ENCODE measurements around the gene TBC1D2.
"Not testable (repeated sequence)": the region's sequence is repeated elsewhere in the genome, so short reads cannot be mapped to it uniquely, and the experiment has no call there.

Gene TBC1D2

DNA sequence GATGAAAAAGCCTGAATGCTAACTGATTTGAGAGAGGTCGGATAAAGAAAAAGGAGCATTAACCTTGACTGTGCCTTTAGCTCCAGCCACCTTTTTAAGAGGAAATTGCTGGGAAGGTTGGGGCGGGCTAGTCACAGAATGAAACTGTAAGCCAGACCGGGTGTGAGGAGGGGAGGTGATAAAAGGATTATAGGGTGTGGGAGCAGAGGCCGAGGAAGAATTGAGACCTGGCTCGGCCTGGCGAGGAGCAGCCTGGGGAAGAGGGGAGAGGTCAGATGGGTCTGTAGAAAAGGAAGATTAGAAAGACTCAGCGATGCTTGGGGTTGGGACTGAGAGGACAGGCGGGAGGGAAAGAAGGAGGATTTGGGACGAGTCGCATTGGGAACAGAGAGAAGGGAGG lies 14.2 kb upstream of the TBC1D2 start:
- DNase-seq = not testable (repeated sequence)

DNA sequence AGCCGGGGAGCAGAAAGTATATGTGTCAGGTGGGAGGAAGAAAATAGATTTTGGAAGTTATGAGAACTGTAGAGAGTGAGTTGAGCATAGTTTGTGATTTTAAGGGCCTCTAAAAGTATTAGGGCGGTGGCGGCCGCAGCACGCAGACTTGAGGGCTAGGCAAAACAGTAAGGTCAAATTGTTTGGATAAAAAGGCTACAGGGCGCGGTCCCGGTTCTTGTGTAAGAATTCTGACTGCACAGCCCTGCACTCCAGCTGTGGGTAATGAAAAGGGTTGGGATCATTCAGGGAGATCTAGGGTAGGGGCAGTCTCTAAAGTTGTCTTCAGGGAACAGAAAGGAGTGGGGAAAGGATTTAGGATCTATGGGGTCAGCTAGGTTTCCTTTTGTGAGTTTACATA lies 12.1 kb upstream of the TBC1D2 start:
- not testable (repeated sequence) for DNase-seq

DNA sequence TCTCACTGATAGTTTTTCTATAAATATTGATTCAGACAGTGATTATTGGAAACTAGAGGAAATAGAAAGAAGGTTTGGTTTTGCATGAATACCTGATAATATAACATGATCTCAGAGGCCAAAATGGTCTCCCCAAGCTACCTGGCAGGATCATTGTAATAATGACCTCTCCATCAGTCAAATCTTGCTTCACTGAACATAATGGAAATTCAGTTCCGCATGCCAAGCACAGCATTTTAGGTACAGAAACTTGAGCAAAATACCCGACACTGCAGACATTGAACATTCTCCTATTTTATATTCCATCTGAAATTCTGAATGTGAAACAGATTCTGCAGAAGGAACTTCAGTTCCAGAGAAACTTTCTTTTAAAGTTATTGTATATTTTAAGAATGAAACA lies 9.1 kb upstream of the TBC1D2 start:
- no peak for DNase-seq

DNA sequence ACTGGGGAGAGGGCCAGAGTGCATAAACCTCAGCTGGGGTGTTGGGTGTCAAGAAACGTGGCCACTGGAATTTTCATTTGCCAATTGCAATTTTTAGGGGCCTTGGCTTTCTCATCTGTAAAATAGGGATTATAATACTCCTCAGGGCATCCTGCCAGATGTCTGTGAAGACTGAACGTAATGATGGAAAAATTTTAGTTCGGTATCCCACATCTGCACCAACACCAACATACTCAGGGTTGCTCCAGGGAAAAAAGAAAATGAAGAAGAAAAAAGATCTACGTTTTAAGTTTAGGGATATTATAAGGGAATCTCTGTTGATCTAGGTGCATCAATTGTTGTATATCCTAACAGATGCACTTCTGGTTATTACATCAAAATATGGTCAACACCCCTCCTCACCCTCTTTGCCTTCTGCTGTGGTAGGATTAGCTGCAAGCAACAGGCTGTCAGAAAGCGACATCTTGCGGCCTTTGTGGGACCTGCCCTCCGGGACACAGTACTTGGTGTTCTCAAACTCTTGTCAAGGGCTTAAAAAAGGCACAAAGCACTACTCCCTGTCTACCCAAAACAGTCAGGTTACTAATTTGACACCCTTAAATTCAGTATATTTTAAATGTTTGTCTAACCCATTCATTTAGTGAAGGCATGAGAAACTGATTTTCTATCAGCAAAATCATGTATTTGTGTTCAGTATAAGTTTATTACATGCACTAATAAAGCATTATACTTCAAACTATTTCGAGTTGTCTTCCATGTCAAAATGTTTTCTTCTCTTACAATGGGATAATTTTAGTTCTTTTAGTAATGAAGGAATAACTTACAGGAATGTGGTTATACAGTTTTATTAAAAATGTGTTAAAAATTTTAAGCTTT lies 8.3 kb upstream of the TBC1D2 start:
- DNase-seq = peak; percentile 66

DNA sequence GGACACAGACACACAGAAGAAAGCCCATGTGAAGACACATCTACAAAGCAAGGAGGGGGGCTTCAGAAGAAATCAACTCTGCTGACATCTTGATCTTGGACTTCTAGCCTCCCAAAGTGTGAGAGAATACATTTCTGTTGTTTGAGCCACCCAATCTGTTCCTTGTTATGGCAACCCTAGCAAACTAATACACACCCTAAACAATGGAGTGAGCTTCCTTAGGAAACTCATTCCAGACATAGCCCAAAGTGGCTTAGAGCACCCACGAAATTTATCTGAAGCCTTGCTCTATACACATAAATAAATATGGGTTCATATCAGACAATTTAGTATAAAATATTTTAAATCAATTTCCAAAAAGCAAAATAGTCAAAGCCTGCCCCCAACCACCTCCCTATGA lies 7.6 kb upstream of the TBC1D2 start:
- DNase-seq = no peak

DNA sequence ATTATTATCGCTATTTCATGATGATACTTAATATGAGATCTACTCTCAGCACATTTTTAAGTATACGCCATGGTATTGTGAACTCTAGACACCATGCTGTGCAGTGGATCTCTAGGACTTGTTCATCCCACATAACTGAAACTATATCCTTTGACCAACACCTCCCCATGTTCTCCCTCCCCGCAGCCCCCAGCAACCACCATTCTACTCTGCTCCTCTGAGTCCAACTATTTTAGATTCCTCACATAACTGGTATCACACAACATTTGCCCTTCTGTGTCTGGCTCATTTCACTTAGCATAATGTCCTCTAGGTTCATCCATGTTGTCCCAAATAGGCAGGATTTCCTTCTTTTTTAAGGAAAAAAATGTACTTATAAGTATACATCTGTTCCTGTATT lies 6.6 kb upstream of the TBC1D2 start:
- no peak for DNase-seq

DNA sequence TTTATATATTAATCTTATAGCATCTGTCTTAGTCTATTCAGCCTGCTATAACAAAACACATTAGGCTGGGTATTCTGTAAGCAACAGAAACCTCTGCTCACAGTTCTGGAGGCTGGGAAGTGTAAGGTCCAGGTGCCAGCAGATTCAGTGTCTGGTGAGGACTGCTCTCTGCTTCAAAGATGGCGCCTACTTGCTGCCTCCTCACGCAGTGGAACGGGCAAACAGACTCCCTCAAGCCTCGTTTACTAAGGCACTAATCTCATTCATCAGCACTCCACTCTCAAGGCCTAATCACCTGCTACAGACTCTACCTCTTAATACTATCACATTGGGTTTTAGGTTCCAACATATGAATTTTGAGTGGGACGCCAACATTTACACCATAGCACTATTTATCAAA lies 5.2 kb upstream of the TBC1D2 start:
- DNase-seq = no peak

DNA sequence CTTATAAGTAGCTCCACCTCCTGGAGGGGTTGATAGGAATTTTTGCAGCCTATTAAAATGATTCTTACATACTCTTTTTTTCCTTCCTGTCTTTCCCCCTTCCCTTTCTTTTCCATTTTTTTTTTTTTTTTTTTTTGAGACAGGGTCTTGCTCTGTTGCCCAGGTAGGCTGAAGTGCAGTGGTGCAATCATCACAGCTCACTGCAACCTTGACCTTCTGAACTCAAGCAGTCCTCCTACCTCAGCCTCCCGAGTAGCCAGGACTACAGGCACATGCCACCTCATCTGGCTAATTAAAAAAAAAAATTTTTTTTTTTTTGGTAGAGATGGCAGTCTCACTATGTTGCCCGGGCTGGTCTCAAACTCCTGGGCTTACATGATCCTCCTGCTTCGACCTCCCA lies 4.3 kb upstream of the TBC1D2 start:
- DNase-seq = no peak

DNA sequence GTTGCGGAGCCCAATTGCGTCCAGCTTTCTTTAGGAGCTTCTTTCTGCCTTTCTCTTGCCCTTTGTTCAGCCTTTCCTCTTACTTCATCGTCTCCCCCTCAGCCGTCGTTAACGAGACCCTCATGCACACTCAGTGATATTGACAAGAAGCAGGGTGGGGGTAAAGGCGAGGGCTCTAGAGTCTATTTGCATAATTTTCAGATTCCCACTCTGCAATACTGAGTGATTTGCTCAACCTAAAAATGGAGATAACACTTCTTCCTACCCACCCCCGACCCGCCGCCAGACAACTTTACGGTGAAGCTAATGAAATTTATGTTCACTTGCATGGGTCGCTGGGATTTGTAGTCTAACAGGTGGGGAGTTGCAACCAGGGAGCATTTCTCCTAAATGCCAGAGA lies 1.3 kb upstream of the TBC1D2 start:
- DNase-seq = no peak

DNA sequence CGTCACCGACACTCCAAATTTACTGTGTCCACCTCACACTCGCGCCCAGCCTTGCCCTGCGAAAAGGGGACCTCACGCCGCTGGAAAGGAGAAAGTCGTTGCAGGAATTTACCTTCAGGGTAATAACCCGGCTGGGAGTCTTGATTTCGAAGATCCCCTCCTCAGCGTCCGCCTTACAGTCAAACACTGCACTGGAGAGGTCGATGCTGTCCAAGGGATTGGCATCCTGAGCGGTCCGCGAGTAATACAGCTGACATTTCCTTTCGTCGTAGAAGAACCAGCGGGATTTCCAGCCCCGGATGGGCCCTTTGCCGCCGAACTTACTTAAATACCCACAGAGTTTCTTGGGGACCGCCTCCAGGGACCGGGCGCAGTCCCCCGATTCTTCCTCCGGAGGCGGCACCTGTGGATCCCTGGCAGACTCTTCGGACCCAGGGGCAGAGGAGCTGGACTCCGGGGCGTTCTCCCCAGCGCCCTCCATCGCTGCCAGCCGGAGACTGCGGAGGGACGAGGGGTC lies 330 bp downstream of the TBC1D2 start:
- no peak for DNase-seq

DNA sequence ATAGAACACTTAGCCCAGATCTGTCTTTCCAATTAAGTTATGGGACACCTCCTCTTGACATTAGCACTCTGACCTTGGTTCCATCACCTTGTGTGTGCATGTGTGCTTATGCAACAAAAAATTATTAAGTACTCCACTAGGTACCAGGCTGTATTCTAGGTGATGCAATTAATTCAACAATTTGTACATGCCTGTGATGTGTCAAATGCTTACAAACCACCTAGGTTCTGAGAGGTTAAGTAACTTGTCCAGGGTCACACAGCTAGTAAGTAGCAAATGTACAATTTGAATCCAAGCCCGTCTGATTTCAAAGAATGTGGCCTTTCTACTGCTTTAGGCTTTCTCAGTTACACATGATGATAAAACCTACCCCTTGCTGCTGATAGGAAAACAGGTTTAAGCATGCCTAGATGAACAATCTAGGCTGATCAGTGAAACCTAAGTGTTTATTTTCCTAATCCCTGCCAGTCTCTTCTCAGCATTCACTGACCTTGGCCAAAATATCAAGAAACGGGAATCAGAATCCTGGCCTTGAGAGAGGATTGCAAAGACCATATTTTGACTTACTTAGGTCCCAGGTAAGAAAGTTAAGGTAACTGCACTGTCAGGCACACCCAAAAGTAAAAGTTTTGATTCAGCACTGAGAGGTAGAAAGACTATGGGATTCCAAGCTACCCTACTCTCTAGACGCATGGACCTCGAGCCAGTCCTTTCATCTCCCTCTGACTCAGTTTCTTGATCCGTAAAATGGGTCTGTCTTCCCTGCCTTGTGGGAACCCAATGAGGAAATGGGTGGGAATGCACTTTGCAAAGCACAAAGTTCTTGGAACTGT lies 1.0 kb downstream of the TBC1D2 start:
- no peak for DNase-seq

DNA sequence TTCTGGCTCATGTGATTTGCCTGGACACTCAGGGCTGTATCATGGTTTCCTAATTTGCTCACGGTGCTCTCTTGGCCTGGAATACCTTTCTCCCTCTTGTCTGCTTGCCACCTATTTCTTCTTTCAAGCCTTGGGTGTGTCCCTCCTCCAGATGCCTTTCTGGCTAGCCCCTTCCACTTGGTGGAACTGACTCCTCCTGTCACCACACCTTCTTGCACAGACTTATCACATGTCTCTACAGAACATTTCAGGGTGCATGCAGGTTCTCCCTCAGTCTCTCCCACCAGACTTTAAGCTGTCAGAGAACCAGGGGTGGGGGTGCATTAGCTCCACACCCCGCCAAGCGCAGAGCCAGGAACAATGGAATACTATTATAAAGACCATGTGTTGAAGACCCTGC lies 1.9 kb downstream of the TBC1D2 start:
- DNase-seq = no peak

DNA sequence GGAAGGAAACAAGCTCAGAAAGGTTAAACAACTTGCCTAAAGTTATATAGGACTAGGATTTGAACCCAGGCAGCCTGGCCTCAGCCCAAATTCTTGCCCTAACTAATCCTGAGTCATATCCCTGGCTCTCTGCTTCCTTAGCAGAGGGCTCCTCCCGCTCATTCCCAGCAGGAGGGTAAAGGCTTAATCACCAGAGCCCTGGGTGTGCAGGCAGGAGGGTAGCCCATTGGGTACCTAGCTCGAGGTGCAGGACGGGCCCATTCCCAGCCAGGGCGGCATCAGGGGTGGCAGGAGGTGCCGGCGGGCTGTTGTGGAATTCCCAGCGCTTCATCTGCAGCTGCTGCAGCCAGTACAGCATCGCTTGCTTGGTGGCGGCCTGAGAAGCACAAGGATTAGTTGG lies 3.9 kb downstream of the TBC1D2 start:
- DNase-seq = no peak

DNA sequence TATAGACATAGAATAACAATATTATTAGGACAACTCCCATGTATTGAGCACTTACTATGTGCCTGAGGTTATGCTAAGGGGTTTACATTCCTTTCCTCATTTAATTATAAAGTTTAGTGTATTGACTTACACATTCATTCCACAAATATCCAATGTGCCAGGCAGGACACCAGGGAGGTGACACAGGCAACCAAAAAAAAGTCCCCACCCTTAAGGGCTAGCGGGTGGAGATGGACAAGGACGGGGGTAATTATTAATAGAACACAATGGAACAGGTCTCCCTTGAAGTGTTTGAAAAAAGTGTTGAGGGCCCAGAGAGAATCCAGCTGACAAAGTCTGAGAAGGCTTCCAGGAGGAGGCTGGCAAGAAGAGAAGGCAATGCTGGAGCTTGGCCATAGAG lies 5.7 kb downstream of the TBC1D2 start:
- no peak for DNase-seq

DNA sequence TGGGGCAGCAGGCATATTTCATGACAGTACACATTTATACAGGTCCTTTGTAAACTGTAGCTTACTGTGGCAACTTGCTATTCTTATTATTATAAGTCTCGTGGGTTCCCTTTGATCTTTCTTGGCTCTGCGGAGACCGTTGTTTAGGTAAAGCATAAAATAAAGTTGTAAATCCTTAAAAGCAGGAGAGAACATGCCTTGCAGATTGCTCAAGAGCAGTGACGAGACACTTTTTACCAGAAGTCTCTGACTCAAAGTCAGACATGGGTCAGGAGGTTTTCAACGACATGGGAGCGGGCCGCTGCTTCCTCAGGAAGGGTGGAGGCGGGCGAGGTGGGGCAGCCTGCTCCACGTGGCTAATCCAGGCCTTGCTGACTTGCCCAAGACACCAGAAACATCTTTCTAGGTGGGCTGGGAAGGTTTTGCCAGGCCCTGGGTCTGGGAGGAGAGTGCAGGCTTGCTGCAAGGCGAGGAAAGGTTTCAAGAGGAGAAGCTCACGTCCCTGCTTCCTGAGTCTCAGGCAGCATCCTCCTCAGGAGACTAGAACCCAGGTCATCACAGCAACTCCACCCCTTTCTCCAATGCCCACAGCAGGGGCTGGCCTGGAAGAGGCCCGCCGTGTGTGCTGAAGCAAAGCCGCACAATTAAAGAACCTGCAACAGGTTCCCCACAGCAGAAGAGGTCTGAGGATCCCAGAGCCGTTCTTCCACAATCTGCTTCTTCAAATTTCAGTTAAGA lies 6.5 kb downstream of the TBC1D2 start:
- DNase-seq = no peak

DNA sequence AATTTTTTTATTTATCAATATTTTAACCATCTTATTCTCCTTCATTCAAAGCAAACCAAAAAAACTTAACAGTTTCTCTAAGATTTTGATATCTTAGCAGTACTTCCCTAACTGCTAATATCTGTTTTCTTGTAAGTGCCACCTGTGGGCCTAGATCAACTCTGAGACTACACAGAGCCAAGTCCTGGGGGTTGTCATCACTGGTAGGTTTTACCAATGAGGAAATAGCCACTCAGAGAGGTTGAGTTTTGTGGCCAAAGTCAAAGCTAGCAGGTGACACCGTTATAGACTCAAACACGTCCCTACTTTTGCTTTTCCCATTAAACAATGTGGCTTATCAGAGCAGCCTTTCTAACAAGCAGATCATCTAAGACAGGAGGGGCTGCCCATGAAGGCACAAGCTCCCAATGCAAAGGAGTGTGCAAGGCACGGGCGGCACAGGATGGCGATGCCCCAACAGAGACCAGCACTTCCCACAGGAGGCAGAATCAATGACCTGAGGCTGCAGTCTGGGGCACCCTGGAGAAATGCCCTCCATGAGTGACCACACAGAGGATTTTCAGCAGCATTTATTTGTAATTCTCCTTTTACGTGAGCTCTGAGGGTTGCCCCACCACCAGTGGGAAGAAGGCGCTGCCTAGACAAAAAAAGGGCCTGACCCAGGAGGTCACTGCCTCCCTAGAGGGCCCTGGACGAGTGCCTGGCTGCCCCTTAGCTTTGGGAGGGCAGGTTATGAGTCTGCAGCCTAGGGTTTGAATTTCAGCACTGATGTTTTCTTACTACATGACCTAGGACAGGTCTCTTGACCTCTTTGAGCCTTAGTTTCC lies 7.4 kb downstream of the TBC1D2 start:
- no peak for DNase-seq

DNA sequence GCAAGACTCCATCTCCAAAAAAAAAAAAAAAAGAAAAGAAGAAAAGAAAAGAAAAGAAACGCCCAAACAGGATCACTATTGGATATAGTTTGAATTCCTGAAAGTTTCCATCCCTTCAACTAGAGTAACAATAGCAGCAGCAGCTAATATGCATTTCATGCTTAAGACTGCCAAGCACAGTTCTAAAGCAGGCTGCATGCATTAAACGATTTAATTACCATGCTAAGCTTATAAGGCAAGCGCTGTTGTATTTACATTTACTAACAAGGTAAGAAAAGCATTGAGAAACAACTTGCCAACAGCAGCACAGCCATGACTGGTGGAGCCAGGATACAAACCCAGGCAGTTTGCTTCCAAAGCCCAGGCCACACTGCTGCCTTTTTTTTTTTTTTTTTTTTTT lies 13.0 kb downstream of the TBC1D2 start:
- DNase-seq = no peak

DNA sequence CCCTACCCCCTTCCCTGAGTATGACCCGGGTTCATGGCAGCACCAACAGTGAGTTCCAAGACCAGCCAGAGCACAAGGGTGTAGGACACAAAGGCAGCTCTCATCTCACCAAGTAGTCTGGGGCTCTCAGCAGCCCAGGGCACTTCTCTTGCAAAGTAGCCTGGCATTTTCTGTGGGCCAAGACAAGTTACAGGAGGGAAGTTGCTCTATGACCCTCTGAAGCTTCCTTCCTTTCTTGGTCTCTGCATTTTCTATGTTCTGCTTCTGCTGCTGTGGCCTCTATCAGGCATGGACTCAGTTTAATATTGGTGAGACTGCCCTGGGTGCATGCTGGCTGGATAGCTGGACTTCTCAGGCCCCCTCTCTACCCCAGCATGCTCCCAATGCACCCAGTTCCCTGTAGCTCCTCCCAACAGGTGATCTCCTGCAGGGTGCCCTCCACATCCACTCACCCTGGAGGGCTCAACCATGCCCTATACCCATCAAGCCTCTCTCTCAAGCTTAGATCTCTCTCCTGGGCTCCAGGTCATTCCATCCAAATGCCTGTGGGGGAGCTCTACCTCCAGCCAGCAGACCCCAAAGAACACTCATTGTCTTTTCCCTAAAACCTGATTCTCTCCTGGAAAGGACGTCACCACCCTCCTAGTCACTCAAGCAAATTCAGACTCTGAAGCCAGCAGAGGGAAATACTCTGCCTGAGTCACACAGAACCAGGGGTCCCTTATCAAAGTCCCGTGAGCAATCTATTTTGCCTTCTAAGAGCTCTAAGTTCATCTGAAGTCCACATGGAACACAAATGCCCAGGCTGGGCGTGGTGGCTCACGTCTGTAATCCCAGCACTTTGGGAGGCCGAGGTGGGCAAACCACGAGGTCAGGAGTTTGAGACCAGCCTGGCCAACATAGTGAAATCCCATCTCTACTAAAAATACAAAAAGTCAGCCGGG lies 13.8 kb downstream of the TBC1D2 start:
- DNase-seq = no peak

DNA sequence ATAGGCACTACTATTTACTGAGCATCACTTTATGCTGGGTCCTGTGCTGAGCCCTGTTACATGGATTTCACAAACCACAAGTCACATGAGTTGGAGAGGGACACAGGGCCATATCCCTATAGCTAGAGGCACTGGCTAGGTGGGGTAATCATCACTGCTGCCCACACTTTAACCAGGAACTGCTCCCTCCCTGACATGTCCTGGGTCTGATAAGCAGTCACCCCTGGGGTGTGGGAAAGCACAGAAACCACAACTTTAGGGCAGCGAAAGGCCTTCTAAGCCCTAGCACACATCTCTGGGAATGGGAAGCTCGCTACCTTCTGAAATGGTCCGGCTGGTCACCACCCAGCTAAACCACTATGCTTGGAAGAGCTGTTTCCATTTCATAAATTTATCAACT lies 15.0 kb downstream of the TBC1D2 start:
- no peak for DNase-seq

DNA sequence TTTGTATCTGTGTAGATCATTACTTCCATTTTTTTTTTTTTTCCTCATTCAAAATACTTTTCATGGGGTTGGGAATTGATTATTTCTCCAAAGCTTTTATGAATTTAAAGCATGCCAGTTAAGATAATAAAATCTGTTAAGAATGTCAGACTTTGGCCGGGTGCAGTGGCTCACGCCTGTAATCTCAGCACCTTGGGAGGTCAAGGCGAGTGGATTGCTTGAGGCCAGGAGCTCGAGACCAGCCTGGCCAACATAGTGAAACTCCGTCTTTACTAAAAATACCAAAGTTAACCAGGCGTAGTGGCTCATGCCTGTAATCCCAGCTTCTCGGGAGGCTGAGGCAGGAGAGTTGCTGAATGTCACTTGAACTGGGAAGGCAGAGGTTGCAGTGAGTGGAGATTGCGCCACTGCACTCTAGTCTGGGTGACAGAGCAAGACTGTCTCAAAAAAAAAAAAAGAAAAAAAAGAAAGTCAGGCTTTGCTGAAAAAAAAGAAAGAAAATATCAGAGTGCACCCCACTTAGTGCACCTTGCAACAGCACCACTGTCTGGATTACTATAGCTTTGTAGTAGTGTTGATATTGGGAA lies 18.5 kb downstream of the TBC1D2 start:
- no peak for DNase-seq

DNA sequence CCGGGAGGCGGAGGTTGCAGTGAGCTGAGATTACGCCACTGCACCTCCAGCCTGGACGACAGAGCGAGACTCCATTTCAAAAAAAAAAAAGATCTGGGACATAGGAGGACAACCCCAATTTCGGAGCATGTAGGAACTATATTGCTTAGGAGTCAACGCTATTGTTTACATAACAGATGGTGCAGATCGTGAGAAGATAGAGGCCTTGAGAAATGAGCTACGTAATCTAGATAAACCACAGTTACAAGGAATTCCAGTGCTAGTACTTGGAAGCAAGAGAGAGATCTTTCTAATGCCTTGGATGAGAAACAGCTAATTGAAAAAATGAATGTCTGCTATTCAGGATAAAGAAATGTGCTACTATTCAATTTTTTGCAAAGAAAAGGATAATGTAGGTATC lies 20.3 kb downstream of the TBC1D2 start:
- DNase-seq = no peak

Measured in NCI-H2107 (cell line).